OCI-LY7 (cell line): ENCODE data around the gene RAB17. TPM values are rescaled to one million over a fixed set of nuclear protein-coding genes. Genes with fewer than 3 reads are reported as not detected.

Source experiments
- BruUV-seq: library from RNA; stranded (reverse); fragments of 400-500 nt; replicated peaks from 2 replicates; lab custom pipeline; 2021; lab: Mats Ljungman, UMichigan
- CTCF ChIA-PET: fragments of 300-600 bp; sonication (Branson Sonifier 250); formaldehyde crosslinking; loops from one replicate; lab custom pipeline; 2022; ENCODE audit warnings: antibody characterized with exemption; ENCODE audit not compliant: unreplicated experiment; lab: Charles Lee
- POLR2A ChIA-PET: fragments of 300-600 bp; sonication (Branson Sonifier 250); formaldehyde crosslinking; loops from one replicate; lab custom pipeline; 2022; ENCODE audit warnings: antibody characterized with exemption; lab: Charles Lee
- DNase-seq: peaks from one replicate; pipeline ENCODE4 v3.0.0-alpha.2; 2015; ENCODE audit warnings: low spot score
- H2AFZ ChIP-seq: fragments of 200-600 bp; sonication (generic), shearing (Covaris generic); 2 replicates; pipeline ENCODE4 v1.6.1; 2014; ENCODE audit warnings: mild to moderate bottlenecking, antibody characterized with exemption, low read length, moderate library complexity
- H3K27ac ChIP-seq: fragments of 200-600 bp; sonication (generic); 2 replicates; pipeline ENCODE4 v1.5.1; 2014; ENCODE audit warnings: mixed run types, low read depth, mild to moderate bottlenecking, moderate library complexity, low read length, inconsistent platforms; ENCODE audit not compliant: poor library complexity, severe bottlenecking
- H3K36me3 ChIP-seq: fragments of 200-600 bp; sonication (generic); 2 replicates; pipeline ENCODE4 v1.6.1; 2014; ENCODE audit warnings: mild to moderate bottlenecking, antibody characterized with exemption, low read length, moderate library complexity, mixed read lengths; ENCODE audit not compliant: insufficient read depth
- H3K4me1 ChIP-seq: fragments of 200-600 bp; sonication (generic); 2 replicates; pipeline ENCODE4 v1.5.1; 2014; ENCODE audit warnings: mild to moderate bottlenecking, low read length; ENCODE audit not compliant: insufficient read depth, poor library complexity, severe bottlenecking
- H3K4me2 ChIP-seq: fragments of 200-600 bp; sonication (generic); 2 replicates; pipeline ENCODE4 v1.6.1; 2014; ENCODE audit warnings: mild to moderate bottlenecking, low read length
- H3K4me3 ChIP-seq: fragments of 200-600 bp; sonication (generic); 2 replicates; pipeline ENCODE4 v1.5.1; 2014; ENCODE audit warnings: mild to moderate bottlenecking, low read depth, low read length; ENCODE audit not compliant: poor library complexity, severe bottlenecking
- H3K79me2 ChIP-seq: fragments of 200-600 bp; sonication (generic); 2 replicates; pipeline ENCODE4 v1.6.1; 2016; ENCODE audit warnings: low read depth, mild to moderate bottlenecking, low read length, moderate library complexity, mixed read lengths; ENCODE audit not compliant: insufficient read depth
- H3K9me2 ChIP-seq: fragments of 200-600 bp; sonication (generic); 2 replicates; pipeline ENCODE4 v1.6.1; 2016; ENCODE audit warnings: mild to moderate bottlenecking, low read length, mixed read lengths; ENCODE audit not compliant: insufficient read depth
- H3K9me3 ChIP-seq: fragments of 200-600 bp; sonication (generic); 2 replicates; pipeline ENCODE4 v1.6.1; 2014; ENCODE audit warnings: mild to moderate bottlenecking, mixed run types, low read length, mixed read lengths
- H4K20me1 ChIP-seq: fragments of 200-600 bp; sonication (generic); 2 replicates; pipeline ENCODE4 v1.6.1; 2014; ENCODE audit warnings: mild to moderate bottlenecking, antibody characterized with exemption, low read length, moderate library complexity, mixed read lengths; ENCODE audit not compliant: insufficient read depth
- CTCF ChIP-seq: fragments of 200-600 bp; sonication (generic); conservative IDR thresholded peaks from 2 replicates; pipeline ENCODE4 v1.5.1; 2014; ENCODE audit warnings: mild to moderate bottlenecking, antibody characterized with exemption, low read length, moderate library complexity, mixed read lengths
- EZH2phosphoT487 ChIP-seq: fragments of 200-600 bp; sonication (generic); IDR thresholded peaks from 2 replicates; pipeline ENCODE4 v1.6.1; 2018; ENCODE audit warnings: low read depth, borderline replicate concordance, mild to moderate bottlenecking, mixed run types, antibody characterized with exemption, low read length, moderate library complexity, mixed read lengths
- intact Hi-C: fragments of 100-400 bp; cut with micrococcal nuclease; formaldehyde crosslinking; loops from one replicate; pipeline ENCODE4 v1.10.0; 2022; ENCODE audit not compliant: unreplicated experiment
- total RNA-seq, 2 experiments: library from RNA; depleted of rRNA in 1 of 2; stranded (reverse); fragments of >200 nt in 1 of 2; shearing (Covaris generic) in 1 of 2; gene quantifications; 2 replicates each; pipeline ENCODE4 v1.2.3, GENCODE V29; 2014 to 2022

The RAB17 gene
- total RNA-seq, 2 experiments from 2014 or later = not detected

GRCh38 chr2:237599465-237600110 is 9.1 kb upstream of the RAB17 start:
- BruUV-seq = no TSS peak
- Histone ChIP-seq H3K4me2 (no peak overlapping the region; the same call in 1 of the 2 replicates), H2AFZ (peak overlapping the region; percentile 34; the same call in 1 of the 2 replicates), H3K36me3 (no peaks in the 10 kb centered on the region), H3K9me2 (no peaks in the 10 kb centered on the region), H3K79me2 (no peaks in the 10 kb centered on the region), H3K4me1 (peaks cover 14% of the 10 kb centered on the region), H3K4me3 (no peak overlapping the region), H3K9me3 (no peaks in the 10 kb centered on the region), H4K20me1 (no peaks in the 10 kb centered on the region), H3K27ac (no peak overlapping the region)
- intact Hi-C loops = no loop called here
- no peak for TF ChIP-seq CTCF
- no peak for TF ChIP-seq EZH2phosphoT487
- DNase-seq = no peak
- ChIA-PET CTCF (no interaction called here), POLR2A (no interaction called here)

DNA sequence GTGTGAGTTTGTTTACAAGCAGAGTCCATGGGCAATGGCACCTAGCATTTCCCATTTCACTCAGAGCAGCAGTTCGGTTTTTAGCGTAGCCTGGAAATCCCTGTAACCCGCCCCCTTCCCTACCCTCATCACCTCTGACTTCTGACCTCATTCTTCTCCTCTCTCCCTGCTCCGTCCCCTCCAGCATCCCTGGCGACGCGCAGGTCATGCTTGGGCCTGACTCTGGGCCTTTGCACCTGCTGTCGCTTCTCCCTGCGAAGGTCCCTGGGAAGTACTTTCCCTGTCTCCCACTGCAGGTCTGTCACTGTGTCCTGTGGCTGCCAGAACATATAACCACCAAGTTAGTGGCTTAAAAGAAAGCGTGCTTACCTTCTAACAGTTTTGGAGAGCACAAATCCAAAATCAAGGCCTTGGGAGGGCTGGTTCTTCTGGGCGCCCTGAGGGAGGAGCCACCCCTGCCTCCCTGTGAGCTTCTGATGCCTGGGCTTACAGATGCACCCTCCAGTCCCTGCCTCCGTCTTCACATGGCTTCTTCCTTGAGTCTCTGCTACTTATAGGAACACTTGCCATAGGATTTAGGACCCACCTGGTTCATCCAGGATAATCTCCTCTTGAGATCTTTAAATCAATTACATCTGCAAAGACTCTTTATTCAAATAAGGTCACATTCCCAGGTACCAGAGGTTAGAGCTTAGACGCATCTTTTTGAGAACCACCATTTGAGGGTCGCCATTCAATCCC is 8.1 kb upstream of the RAB17 start:
- no peak for DNase-seq
- Histone ChIP-seq H3K27ac (no peak overlapping the region), H3K4me2 (no peak overlapping the region), H3K79me2 (no peaks in the 10 kb centered on the region), H3K36me3 (no peaks in the 10 kb centered on the region), H3K9me2 (no peaks in the 10 kb centered on the region), H3K9me3 (no peaks in the 10 kb centered on the region), H3K4me3 (no peak overlapping the region), H4K20me1 (no peaks in the 10 kb centered on the region), H2AFZ (no peak overlapping the region), H3K4me1 (peaks cover 10% of the 10 kb centered on the region)
- CTCF ChIA-PET = no interaction called here
- POLR2A ChIA-PET = no interaction called here
- TF ChIP-seq CTCF (no peak), EZH2phosphoT487 (no peak)
- intact Hi-C loops = no loop called here
- no TSS peak for BruUV-seq
